Astrocyte (in vitro differentiated cells and primary cell): Measurements from ENCODE around the gene PKP1. TPM values are rescaled to one million over a fixed set of nuclear protein-coding genes. Genes with fewer than 3 reads are reported as not detected.

ENCODE experiments used
- DNase-seq: peaks from one replicate; pipeline ENCODE4 v3.0.0-alpha.2; 2010; ENCODE audit warnings: low read depth
- FAIRE-seq: peaks from 2 replicates; lab custom pipeline; 2011; peaks lifted over from hg19 to GRCh38; lab: Jason Lieb, UNC
- H2AFZ ChIP-seq: 2 replicates; pipeline ENCODE4 v1.6.0; 2012; ENCODE audit warnings: low read depth, low read length, inconsistent platforms
- H3K27ac ChIP-seq: 2 replicates; pipeline ENCODE4 v1.5.1; 2011; ENCODE audit warnings: low read depth, low read length, inconsistent platforms
- H3K27me3 ChIP-seq: 2 replicates; pipeline ENCODE4 v1.6.0; 2011; ENCODE audit warnings: low read length, inconsistent platforms; ENCODE audit not compliant: insufficient read depth
- H3K36me3 ChIP-seq: 2 replicates; pipeline ENCODE4 v1.5.1; 2011; ENCODE audit warnings: low read length, inconsistent platforms; ENCODE audit not compliant: insufficient read depth
- H3K4me1 ChIP-seq: 2 replicates; pipeline ENCODE4 v1.5.1; 2011; ENCODE audit warnings: low read length, inconsistent platforms; ENCODE audit not compliant: insufficient read depth
- H3K4me2 ChIP-seq: 2 replicates; pipeline ENCODE4 v1.6.0; 2012; ENCODE audit warnings: low read length, inconsistent platforms
- H3K4me3 ChIP-seq: 2 replicates; pipeline ENCODE4 v1.5.1; 2011; ENCODE audit warnings: low read depth, mild to moderate bottlenecking, low read length, inconsistent platforms; ENCODE audit not compliant: insufficient read depth
- H3K79me2 ChIP-seq: 2 replicates; pipeline ENCODE4 v1.6.0; 2012; ENCODE audit warnings: mild to moderate bottlenecking, low read length, inconsistent platforms; ENCODE audit not compliant: insufficient read depth
- H3K9ac ChIP-seq: 2 replicates; pipeline ENCODE4 v1.6.0; 2012; ENCODE audit warnings: mild to moderate bottlenecking, low read length, inconsistent platforms
- H3K9me3 ChIP-seq: 2 replicates; pipeline ENCODE4 v1.5.1; 2012; ENCODE audit warnings: low read depth, mild to moderate bottlenecking, low read length, inconsistent platforms; ENCODE audit not compliant: insufficient read depth
- H4K20me1 ChIP-seq: 2 replicates; pipeline ENCODE4 v1.6.0; 2012; ENCODE audit warnings: low read length, inconsistent platforms; ENCODE audit not compliant: insufficient read depth
- H3K27ac Mint-ChIP-seq: one replicate; pipeline ENCODE4 v1.8.0; 2021; ENCODE audit warnings: mild to moderate bottlenecking, mixed read lengths; ENCODE audit not compliant: unreplicated experiment
- H3K27me3 Mint-ChIP-seq: one replicate; pipeline ENCODE4 v1.8.0; 2021; ENCODE audit warnings: low read depth, mixed read lengths; ENCODE audit not compliant: unreplicated experiment
- H3K36me3 Mint-ChIP-seq: one replicate; pipeline ENCODE4 v1.8.0; 2021; ENCODE audit warnings: low read depth, mixed read lengths; ENCODE audit not compliant: unreplicated experiment
- H3K4me1 Mint-ChIP-seq: one replicate; pipeline ENCODE4 v1.8.0; 2021; ENCODE audit warnings: low read depth, mixed read lengths; ENCODE audit not compliant: unreplicated experiment
- H3K4me3 Mint-ChIP-seq: one replicate; pipeline ENCODE4 v1.8.0; 2021; ENCODE audit warnings: mild to moderate bottlenecking, moderate library complexity, mixed read lengths; ENCODE audit not compliant: unreplicated experiment
- H3K9me3 Mint-ChIP-seq: one replicate; pipeline ENCODE4 v1.8.0; 2021; ENCODE audit warnings: mild to moderate bottlenecking, mixed read lengths; ENCODE audit not compliant: unreplicated experiment
- CTCF ChIP-seq: IDR thresholded peaks from 2 replicates; pipeline ENCODE4 v1.5.1; 2011; ENCODE audit warnings: low read depth, mild to moderate bottlenecking, inconsistent platforms, low read length, moderate library complexity; ENCODE audit not compliant: insufficient read depth
- EZH2 ChIP-seq: IDR thresholded peaks from 2 replicates; pipeline ENCODE4 v1.6.1; 2012; ENCODE audit warnings: mild to moderate bottlenecking, low read length, inconsistent platforms; ENCODE audit not compliant: insufficient read depth
- total RNA-seq: library from RNA; stranded (reverse); gene quantifications from 2 replicates; pipeline ENCODE4 v1.2.1, GENCODE V29; 2021

The PKP1 gene
- total RNA-seq, 1 donor from 2014 or later = 0.07 TPM

- no peak overlapping the region for H3K4me3 Mint-ChIP-seq
- Histone ChIP-seq H3K4me1 (no peaks in the 10 kb centered on the region), H3K4me3 (no peak overlapping the region), H3K27me3 (peaks cover 13% of the 10 kb centered on the region), H3K4me2 (no peak overlapping the region), H3K36me3 (no peaks in the 10 kb centered on the region), H3K27ac (no peak overlapping the region), H3K9me3 (no peaks in the 10 kb centered on the region), H4K20me1 (no peaks in the 10 kb centered on the region), H3K79me2 (no peaks in the 10 kb centered on the region), H2AFZ (no peak overlapping the region), H3K9ac (no peak overlapping the region)
- TF ChIP-seq EZH2 = no peak
- no peak for TF ChIP-seq CTCF
- H3K4me1 Mint-ChIP-seq = peaks cover 3% of the 10 kb centered on the region
- H3K9me3 Mint-ChIP-seq = peaks cover 4% of the 10 kb centered on the region
- H3K36me3 Mint-ChIP-seq = no peaks in the 10 kb centered on the region
- DNase-seq (no peak), FAIRE-seq (no peak)
- peaks cover 26% of the 10 kb centered on the region for H3K27me3 Mint-ChIP-seq
- H3K27ac Mint-ChIP-seq = no peak overlapping the region
These were observed 63.7 kb downstream of the PKP1 start for GRCh38 chr1:201346987-201347386.

GRCh38 chr1:201347498-201348210 is 64.3 kb downstream of the PKP1 start:
- Histone ChIP-seq H3K4me3 (no peak overlapping the region), H3K9ac (no peak overlapping the region), H3K4me2 (no peak overlapping the region), H4K20me1 (no peaks in the 10 kb centered on the region), H3K4me1 (no peaks in the 10 kb centered on the region), H2AFZ (no peak overlapping the region), H3K9me3 (no peaks in the 10 kb centered on the region), H3K27me3 (peaks cover 19% of the 10 kb centered on the region), H3K36me3 (no peaks in the 10 kb centered on the region), H3K27ac (no peak overlapping the region), H3K79me2 (no peaks in the 10 kb centered on the region)
- Mint-ChIP-seq H3K27me3 (peaks cover 31% of the 10 kb centered on the region), H3K36me3 (no peaks in the 10 kb centered on the region), H3K4me3 (no peak overlapping the region), H3K27ac (no peak overlapping the region), H3K4me1 (peaks cover 3% of the 10 kb centered on the region), H3K9me3 (peaks cover 4% of the 10 kb centered on the region)
- FAIRE-seq (no peak), DNase-seq (no peak)
- TF ChIP-seq EZH2 (no peak), CTCF (no peak)

- H3K27ac Mint-ChIP-seq = peak overlapping the region; percentile 24
- Histone ChIP-seq H2AFZ (no peak overlapping the region), H4K20me1 (no peaks in the 10 kb centered on the region), H3K4me2 (no peak overlapping the region), H3K79me2 (no peaks in the 10 kb centered on the region), H3K4me3 (no peak overlapping the region), H3K36me3 (no peaks in the 10 kb centered on the region), H3K27ac (no peak overlapping the region), H3K9me3 (no peaks in the 10 kb centered on the region), H3K9ac (no peak overlapping the region), H3K4me1 (no peaks in the 10 kb centered on the region), H3K27me3 (peaks cover 22% of the 10 kb centered on the region)
- H3K36me3 Mint-ChIP-seq = no peaks in the 10 kb centered on the region
- no peak for FAIRE-seq
- peaks cover 36% of the 10 kb centered on the region for H3K27me3 Mint-ChIP-seq
- peak; percentile 16 for DNase-seq
- peaks cover 3% of the 10 kb centered on the region for H3K4me1 Mint-ChIP-seq
- peak; percentile 63 for TF ChIP-seq CTCF
- no peak for TF ChIP-seq EZH2
- peaks cover 4% of the 10 kb centered on the region for H3K9me3 Mint-ChIP-seq
- no peak overlapping the region for H3K4me3 Mint-ChIP-seq
These were observed 64.9 kb downstream of the PKP1 start for GRCh38 chr1:201348211-201348566.
